GM19455 (cell line): ENCODE data around the gene MPIG6B.

Source experiments
- ATAC-seq: cut with Tn5 transposase; IDR thresholded peaks from one replicate; pipeline ENCODE4 v1.9.1; 2021; ENCODE audit not compliant: unreplicated experiment

MPIG6B gene

DNA sequence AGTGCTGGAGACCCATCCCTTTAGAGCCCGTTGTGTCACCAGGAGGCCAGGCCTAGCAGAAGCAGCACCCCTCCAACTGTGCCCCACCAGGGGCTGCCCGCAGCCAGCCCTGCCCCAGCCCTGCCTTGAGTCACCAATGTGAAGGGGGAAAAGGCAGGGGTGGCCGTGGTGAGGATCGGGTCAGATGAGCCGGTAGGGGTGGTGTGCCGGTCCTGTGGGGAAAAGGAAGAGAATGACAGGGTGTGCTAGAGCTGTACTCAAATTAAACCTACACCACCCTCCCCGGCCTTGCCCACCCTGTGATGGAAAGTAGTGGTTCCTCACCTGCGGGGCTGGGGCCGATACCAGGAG is 42.4 kb downstream of the MPIG6B start:
- no peak for ATAC-seq

DNA sequence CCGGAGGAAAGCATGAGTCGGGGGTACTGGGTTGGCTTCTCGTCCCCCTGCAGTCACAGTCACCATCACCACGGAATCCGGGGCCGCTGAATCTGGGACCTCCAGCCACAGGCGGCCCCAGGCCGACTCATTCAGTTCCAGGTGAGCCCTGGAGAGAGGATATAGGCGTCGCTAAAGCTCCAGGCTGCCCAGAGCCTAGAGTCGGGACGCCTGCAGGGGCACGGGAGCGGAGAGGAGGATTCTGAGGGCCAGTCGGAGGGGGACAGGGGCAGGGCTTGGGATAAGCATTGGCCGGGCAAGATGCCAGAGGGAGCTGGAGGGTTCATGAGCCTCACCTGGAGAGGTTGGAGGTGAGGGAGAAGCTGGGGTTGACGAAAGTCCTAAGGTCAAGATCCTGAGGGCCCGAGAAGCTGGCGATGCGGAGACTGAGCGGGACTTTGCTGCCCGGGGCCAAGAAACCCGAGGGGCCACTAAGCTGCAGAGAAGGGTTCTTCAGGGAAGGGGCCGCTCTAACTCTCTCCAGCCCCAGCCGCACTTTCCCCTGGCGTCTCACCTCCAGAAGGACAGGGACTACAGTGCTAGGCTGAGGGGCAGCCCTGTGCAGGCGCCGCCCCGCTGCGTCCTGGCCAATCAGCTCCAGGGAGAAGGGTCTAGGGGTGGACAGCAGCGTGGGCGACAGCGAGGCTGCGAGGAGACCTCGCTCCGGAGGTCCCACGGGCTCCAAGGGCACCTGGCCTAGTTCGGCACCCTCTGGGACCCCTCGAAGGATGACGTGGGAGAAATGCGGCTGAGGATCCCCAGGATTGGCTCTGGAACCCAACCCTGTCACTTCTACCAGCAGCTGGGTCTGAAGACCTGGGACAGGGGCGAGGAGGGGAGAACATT is 43.0 kb downstream of the MPIG6B start:
- ATAC-seq = no peak

DNA sequence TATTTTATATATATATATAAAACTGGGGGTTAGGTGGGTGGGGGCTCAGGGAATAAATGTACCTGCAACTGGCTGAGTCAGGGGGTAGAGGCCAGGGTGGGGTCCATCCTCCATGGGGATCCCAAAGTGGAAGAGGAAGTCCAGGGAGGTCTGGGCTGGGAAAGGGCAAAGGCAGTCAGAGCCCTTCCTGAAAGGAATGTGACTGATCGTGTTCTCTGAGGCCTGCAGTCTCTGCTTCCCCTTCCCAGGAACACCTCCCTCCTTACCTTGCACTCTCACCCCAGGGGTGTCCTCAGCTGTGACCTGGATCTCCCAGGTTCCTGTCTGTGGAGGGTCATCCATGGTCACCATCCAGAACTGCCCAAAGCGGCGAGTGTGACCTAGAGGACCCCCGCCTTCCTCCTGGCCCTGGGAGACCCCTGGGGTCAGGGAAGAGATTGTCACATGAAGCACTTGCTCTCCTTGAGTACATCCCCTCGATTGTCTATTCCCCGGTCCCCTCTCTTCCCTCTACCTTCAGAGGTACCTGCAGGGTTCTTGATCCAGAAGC is 44.0 kb downstream of the MPIG6B start:
- ATAC-seq = no peak

DNA sequence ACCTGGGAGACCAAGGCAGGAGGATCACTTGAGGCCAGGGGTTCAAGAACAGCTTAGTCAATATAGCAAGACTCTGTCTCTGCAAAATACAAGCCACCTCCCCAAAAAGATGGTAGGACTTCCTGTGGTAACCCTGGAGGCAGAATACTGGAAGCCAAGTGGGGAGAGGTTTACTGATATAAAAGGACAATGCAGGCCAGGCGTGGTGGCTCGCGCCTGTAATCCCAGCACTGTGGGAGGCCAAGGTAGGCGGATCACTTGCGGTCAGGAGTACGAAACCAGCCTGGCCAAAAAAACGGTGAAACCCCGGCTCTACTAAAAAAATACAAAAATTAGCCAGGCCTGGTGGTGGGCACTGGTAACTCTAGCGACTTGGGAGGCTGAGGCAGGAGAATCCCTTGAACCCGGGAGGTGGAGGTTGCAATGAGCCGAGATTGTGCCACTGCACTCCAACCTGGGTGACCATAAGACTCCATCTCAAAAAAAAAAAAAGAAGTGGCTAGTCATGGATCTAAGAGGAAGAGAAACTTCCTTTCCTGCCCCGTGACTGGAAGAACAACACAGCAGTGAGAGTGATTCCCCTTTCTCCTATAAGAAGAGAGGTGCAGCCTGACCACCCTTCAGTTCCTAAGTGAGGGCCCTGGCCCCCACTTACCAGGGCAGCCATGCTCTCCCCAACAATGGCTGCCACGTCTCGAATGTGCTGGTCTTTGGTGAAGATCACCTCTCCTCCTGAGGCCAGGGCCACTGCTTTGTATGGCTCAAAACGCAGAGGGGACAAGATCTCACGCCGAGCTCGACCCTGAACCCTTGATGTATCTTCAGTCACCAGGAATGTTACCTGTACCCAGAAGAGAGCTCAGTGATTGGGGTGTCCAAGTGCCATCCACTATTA is 45.4 kb downstream of the MPIG6B start:
- no peak for ATAC-seq

DNA sequence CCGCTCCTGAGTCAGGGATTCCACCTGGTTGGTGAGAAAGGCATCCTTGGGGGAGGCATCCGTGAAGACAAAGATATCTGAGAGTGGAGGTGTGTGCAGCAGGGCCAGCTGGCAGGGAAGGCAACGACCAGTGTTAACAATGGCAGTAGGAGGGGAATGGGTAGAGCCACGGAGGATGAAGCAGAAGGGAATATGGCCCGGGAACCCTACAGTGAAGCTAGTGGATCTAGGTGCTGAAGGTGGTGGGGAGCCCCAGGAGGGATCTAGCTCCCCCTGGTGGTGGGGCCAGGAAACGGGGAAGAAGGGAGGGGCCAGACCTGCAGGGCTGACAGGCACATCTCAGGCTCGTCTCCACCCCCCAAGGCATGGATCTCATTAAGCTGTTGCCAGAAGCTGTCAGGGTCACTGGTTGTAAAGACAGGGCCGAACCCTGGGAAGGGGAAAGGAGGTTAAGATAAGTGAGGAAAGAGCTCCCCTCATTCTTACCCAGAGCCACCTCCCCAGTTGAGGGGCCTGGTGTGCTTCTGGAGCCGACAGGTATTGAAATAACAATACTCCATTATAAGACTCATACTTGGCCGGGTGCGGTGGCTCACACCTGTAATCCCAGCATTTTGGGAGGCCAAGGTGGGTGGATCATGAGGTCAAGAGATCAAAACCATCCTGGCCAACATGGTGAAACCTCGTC is 46.7 kb downstream of the MPIG6B start:
- ATAC-seq = no peak

DNA sequence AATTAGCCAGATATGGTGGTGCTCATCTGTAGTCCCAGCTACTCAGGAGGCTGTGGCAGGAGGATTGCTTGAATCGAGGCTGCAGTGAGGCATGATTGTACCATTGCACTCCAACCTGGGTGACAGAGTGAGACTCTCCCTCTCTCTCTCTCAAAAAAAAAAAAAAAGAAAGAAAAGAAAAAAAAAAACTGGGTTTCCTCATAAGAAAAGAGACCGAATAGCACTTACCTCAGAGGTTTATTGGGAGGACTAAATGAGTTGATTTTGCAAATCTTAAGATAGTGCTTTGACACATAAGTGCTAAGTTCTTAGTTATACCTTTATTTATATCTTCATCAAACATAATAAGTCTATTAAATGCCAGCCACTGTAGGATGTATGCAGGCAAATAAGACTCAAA is 47.7 kb downstream of the MPIG6B start:
- ATAC-seq = no peak

DNA sequence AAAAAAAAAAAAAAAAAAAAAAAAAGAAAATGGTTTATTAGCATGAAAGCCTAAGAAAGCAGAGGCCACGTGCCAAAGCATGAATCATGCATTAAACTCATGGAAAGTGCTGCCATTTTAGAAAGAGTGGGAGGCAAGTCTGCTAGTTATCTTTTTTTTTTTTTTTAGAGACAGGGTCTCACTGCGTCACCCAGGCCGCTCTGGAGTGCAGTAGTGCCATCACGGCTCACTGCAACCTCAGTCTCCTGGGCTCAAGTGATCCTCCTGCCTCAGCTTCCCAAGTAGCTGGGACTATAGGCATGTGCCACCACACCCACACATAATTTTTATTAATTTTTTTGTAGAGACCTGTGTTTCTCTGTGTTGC is 48.8 kb downstream of the MPIG6B start:
- ATAC-seq = no peak

DNA sequence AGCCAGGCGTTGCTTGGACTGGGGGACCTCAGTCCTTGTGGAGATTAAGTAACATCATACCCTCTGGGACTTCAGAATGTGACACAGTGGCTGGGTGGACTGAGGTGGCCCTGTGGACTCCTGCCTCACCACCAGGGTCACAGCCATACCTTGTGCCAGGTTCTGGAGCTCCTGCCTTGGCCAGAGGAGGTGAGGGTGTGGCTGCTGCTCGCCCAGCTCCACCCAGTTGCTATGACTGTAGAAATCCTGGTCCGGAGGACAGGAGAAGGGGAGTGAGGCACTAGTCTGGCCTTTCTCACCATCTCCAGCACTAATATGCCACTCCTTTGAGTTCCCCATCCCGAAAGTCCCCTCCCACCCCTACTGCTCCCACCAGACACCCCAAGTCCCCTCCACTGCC is 52.0 kb downstream of the MPIG6B start:
- ATAC-seq = no peak

DNA sequence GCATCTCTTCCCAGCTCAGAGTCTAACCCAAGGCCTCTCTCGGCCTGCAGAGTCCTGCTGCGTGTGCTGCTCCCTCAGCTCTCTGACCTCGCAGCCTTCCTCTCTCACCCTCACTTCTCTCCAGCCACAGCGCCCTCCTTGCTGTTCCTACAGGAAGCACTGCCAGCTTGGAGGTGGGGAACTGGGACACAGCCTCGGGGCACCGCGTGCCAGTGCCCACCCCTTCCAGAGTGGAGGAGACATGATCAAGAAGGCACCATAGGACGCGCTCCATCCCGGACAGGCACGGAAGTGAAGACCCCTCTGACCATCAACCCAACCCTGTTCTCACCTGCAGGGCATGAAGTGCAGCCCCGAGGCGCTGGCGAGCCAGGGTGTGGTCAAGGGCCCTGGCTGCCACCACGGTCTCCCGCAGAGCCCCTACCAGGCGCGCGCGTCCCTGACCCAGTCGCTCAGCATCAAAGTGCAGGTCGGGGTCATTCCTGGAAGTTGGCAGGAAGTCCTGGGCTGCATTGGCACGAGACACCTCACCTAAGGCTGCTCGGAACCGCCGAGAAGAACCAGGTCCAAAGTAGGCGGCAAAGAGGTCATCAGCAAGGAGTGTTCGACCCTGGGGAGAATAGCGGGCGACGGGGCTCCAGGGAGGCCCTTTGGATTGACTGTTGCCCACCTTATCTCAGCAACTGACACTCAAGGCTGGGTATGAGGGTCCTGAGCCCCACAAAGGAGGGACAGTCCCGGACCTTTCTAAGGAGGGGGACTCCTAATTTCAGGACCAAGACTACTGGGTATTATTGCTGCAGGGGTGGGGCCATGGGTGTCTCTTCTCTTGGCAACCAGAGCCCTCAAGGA is 52.7 kb downstream of the MPIG6B start:
- ATAC-seq = no peak
